Measurements from ENCODE around the gene TRMT61A.

TRMT61A gene

GRCh38 chr14:103530831-103531230 is 1.8 kb downstream of the TRMT61A start:
- POLR2A ChIA-PET = interaction anchor here (0.5 kb wide), 1 partner anchor 28 kb away, joined by 3 read pairs; no protein-coding TSS in a partner anchor
- CTCF ChIA-PET = interaction anchor here (0.9 to 7.2 kb wide), 6 partner anchors 8 to 31 kb away, joined by 3 to 69 read pairs (median 6); no protein-coding TSS in a partner anchor
- DNase-seq (ENCODE audit: extremely low spot score) = no peak
- no peak for TF ChIP-seq CTCF (IDR thresholded peaks at IDR 0.05; ENCODE audit: control extremely low read depth, extremely low read depth, low read depth, missing control alignments)

DNA sequence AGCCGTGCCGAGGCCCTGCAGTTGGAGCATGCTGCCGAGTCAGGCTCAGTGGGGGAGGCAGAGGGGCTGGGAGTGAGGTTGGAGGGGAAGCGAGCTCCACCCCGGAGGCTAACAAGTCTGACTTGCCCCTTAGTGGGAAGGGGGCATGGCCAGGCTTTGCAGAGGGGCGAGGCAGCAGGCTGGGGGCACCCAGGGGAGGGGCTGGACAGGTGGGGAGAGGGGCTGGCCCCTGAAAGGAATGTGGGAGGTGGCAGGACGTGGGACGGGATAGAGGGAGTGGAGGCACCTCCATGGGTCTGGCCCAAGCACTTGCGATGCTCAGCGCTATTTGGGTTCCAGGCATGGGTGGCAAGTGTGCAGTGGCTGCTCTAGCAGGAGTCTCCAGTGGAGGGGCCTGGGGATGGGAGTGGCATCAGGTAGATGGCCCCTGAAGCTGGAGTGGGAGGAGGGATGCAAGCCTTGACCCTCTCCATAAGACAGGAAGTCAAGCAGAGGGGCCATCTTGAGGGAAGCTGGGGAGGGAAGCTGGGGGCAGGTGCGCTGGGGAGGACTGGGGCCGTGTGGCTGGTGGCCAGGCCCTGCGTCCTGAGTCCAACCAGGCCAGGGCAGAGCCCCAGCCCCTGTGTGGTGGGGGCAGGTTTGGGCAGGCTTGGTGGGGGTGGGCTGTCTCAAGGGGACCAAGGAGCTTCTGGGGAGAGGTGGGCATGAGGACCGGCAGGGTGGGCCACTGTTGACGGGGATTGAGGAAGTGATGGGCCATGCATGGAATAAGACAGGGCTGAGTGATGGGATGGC is 2.6 kb downstream of the TRMT61A start:
- ChIA-PET CTCF (interaction anchor here (0.9 to 7.2 kb wide), 6 partner anchors 7 to 31 kb away, joined by 3 to 69 read pairs (median 6); no protein-coding TSS in a partner anchor), POLR2A (no interaction called here)
- TF ChIP-seq CTCF (IDR thresholded peaks at IDR 0.05; ENCODE audit: control extremely low read depth, extremely low read depth, low read depth, missing control alignments) = no peak
- DNase-seq (ENCODE audit: extremely low spot score) = no peak

DNA sequence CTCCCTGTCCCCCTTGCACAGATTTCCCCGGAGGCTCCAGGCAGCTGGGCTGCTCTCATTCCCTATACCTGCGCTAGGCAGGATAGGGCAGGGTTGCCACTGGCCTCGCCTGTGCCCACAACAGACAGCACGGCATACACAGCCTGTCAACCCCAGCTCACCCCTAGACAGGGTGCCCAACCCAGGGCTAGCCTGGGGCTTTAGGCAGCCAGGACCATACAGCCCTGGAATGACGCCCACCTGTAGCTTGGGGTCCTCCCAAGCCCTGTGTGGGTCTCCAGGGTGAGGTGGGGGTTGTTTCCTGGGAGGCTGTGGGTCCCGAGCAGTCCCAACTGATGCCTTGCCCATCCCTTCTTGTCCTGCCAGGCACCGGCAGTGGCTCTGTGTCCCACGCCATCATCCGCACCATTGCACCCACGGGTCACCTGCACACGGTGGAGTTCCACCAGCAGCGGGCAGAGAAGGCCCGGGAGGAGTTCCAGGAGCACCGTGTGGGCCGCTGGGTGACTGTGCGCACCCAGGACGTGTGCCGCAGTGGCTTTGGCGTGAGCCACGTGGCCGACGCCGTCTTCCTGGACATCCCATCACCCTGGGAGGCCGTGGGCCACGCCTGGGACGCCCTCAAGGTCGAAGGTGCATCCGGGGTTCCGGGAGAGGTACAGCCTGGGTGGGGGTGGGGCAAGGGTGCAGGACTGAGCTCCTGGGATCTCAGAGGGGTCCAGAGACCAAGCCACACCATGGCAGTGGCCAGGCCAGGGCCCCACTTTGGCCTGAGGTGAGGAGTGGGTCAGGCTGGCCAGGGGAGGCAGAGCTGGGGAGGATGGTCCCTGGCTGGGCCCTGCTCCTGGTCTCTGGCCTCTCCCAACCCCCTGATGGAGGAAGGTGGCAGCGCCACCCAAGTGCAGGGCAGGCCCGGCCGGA is 3.5 kb downstream of the TRMT61A start:
- POLR2A ChIA-PET = no interaction called here
- no peak for DNase-seq (ENCODE audit: extremely low spot score)
- no peak for TF ChIP-seq CTCF (IDR thresholded peaks at IDR 0.05; ENCODE audit: control extremely low read depth, extremely low read depth, low read depth, missing control alignments)
- CTCF ChIA-PET = interaction anchor here (2.1 to 7.2 kb wide), 3 partner anchors 14 to 20 kb away, joined by 7 to 69 read pairs (median 11); no protein-coding TSS in a partner anchor

DNA sequence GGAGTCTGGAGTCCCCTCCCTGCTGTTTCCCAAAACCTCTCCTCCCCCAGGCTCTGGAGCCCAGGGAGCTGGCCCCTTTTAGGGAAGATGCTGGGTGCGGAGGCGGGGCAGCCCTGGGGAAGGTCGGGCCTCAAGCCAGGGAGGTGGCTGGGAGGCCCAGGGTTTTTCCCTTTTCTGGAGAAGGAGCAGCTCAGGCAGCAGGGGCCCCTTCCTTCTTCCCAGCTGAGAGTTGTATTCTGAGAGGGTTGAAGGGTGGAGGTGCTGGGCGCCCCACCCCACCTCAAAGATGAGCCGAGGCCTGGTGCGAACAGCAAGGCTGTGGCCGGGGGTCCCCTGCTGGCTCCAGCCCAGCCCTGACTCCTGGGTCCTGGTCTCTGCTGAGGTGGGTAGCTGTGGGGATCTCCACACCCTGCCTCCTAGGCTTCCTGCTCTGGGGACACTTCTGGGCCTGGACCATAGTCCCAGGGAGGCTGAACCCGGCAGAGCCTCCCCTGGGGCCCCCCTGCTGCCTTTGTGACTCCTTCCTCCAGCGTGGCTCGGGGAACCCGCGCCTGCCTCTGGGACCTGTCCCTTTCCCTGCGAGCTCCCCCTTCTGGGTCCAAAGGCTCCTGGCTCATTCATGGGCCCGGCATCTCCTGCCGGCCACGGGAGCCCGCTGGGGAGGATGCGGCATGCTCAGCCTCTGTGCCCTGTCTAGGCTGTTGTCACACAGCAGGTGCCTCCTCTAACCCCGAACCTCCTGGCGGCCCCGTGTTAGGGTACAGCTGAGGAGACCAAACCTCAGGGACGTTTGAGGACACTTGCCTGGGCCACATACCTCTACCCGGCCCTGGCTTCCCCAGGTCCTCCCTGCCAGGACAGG is 4.4 kb downstream of the TRMT61A start:
- no peak for DNase-seq (ENCODE audit: extremely low spot score)
- ChIA-PET POLR2A (no interaction called here), CTCF (interaction anchor here (0.9 to 7.2 kb wide), 5 partner anchors 13 to 33 kb away, joined by 3 to 69 read pairs (median 7); no protein-coding TSS in a partner anchor)
- no peak for TF ChIP-seq CTCF (IDR thresholded peaks at IDR 0.05; ENCODE audit: control extremely low read depth, extremely low read depth, low read depth, missing control alignments)

DNA sequence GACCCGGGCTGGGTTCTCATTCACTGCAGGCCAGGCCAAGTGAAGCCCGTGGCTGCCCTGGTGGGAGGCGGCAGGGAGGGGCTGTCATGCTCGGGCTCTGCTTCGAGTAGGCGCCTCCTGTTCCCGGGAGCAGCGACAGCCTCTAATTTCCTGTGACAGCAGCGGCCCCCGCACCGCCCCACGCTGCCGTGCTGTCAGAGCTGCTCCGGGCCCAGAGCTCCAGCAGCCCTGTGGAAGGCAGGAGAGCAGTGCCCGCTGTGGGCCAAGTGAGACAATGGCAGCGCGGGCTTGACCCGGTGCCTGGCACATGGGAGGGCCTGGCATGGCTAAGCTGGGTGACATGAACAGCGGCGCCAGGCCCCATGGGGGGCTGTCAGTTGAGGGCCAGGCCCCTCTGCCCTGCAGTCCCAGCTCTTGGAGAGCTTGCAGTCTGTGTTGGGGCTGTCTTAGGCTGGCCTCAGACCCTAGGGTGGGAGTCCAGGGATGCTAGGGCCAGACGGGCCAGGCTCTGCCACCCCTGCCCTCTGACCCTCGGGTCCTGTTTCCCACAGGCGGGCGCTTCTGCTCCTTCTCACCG is 5.1 kb downstream of the TRMT61A start:
- DNase-seq (ENCODE audit: extremely low spot score) = no peak
- TF ChIP-seq CTCF (IDR thresholded peaks at IDR 0.05; ENCODE audit: control extremely low read depth, extremely low read depth, low read depth, missing control alignments) = no peak
- CTCF ChIA-PET = interaction anchor here (0.9 to 2.8 kb wide), 4 partner anchors 9 to 34 kb away, joined by 3 to 12 read pairs (median 5); no protein-coding TSS in a partner anchor
- POLR2A ChIA-PET = no interaction called here
